ENCODE results near the gene SRRT.
"Not testable (repeated sequence)": the region's sequence is repeated elsewhere in the genome, so short reads cannot be mapped to it uniquely, and the experiment has no call there.

The SRRT gene

DNA sequence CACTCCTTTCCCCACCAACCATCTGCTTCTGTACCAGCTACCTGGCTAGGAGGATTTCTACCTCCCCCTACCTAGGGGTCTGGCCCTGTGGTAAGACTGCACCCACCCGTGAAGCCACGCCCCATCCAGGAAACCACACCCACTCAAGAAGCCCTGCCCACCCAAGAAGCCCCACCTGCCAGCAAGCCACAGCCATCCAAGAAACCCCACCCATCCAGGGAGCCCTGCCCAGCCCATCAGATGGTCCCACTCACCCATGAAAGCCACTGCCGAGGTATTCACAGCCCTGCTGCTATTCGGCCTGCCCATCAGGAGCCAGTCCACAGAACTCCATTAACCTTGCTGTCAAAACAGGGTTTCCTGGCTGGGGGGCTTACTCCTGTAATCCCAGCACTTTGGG, 58.8 kb downstream of the SRRT start:
- no peak for DNase-seq (ENCODE audit: low read depth)

DNA sequence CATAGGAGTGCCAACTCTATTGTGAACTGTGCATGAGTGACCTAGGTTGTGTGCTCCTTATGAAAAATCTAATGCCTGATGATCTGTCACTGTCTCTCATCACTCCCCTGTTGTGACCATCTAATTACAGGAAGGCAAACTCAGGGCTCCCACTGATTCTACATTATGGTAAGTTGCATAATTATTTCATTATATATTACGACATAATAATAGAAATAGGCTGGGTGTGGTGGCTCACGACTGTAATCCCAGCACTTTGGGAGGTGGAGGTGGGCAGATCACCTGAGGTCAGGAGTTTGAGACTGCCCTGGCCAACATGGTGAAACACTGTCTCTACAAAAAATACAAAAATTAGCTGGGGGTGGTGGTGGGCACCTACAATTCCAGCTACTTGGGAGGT, 60.5 kb downstream of the SRRT start:
- not testable (repeated sequence) for DNase-seq (ENCODE audit: low read depth)

DNA sequence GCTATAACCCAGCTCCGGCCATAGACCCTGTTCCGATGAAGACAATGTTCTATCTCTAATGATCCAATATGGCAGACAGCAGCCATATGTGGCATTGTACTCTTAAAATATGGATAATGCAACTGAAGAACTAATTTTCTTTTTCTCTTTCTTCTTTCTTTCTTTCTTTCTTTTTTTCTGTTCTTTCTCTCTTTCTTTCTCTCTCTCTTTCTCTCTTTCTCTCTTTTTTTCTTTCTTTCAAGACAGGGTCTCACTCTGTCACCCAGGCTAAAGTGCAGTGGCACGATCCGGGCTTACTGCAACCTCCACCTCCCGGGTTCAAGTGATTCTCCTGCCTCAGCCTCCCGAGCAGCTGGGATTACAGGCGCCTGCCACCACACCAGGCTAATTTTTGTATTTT, 61.3 kb downstream of the SRRT start:
- DNase-seq (ENCODE audit: low read depth): not testable (repeated sequence)

All from HS-5 (cell line).